Globus pallidus (tissue), 1 donor: ENCODE measurements around the gene CHRNA7.
"Not testable (repeated sequence)": the region's sequence is repeated elsewhere in the genome, so short reads cannot be mapped to it uniquely, and the experiment has no call there.

Source experiments
- DNase-seq: peaks from one replicate; pipeline ENCODE4 v3.0.0-alpha.2; 2015; ENCODE audit warnings: low spot score

The CHRNA7 gene

DNA sequence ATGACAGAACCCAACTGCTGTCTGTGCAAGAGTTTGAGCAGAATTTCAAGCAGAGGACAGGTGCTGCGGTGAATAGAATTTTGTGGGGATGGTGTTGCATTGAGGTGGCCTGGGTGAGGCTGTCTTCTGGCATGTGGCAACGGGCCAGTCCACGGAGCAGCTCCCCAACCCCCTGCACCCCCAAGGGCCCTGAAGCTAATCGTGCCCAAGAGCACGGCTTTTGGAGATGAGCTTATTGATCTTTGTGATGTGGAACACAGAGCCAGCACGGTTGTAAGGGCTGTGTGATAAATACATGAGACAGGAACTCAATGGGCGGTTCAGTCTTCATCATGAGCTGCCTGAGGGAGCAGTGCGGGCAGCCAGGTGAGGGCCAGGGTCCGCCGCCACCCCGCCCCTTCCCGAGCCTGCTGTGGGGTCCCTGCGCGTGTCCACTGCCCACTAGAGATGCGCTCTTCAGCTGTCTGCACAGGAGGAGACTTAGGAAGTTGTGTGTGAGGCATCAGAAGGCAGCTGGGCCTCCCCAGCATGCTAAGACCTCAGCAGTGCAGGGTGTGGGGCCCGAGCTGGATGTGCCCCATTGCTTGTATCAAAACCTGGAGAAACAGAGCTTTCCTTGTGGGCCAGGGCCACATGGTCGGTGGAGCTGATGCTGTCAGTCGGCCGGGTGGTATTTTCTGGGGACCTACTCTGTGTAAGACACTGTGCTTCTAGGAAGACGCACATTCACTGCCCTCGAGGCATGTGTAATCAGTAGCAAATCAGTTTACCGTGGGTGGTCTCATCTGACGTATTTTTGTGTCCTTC is 90.5 kb downstream of the CHRNA7 start:
- DNase-seq, result no peak

DNA sequence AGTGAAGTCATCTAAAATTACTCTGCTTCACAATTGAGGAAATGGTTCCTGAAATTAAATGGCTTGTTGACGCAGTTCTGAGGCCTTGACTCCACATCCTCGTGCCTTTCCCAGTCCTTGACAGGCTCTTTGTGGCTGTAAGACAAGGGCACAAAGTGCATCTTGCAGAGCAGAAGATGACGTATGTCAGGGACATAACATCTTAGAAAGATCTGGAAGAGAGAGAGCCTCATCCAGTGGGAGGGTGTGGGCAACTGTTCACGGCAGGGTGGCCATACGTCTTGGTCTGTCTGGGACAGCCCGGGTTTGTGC is 91.0 kb downstream of the CHRNA7 start:
- no peak for DNase-seq

DNA sequence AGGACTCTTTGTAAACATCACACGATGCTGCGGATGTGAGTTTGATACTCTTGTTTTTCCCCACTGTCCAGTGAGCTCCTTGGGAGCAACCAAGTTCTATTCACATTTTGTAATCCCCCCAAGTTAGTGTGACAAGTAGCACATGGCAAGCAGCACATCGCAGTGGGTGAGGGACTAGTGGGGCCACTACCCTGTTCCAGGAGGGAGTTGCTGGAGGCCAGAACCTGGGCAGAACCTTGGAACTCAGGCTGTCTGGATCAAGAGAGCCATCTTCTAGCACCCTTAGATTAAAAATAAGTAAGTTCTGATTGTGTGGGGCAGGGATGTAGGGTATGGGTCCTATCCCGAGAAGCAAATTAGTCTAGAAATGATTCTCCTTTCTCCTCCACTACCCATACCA is 91.7 kb downstream of the CHRNA7 start:
- no peak for DNase-seq

DNA sequence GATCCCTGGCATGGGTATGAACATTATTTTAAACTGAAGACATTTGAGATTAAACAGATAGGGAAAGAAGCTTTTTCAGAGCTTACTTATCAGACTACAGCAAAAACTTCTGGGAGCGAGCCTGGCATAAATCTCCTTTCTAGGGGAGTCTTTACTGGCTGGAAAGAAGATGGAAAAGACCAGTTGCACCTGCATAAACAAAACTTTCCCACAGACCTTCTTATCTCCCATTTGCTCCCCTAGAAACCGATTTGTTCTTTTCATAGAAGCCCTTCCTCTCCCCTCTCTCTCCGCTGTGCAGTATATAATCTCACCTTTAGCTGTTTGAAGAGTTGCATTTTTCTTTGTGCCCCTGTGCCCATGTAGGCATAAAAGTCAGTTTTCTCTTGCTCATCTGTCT is 93.2 kb downstream of the CHRNA7 start:
- no peak for DNase-seq

DNA sequence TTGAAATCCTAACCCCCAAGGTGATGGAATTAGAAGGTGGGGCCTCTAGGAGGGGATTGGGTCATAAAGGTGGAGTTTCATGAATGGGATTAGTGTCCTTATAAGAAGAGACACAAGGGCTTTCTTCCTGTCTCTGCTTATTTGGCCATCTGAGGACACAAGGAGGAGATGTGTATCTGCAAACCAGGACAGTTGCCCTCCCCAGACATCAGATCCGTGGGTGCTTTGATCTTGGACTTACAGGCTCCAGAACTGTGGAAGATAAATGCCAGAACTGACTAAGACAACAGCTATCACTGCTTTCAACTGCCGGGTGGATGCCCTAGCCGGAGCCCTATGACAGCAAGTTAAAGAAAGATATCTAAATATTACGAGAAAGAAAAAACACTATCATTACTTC is 94.4 kb downstream of the CHRNA7 start:
- no peak for DNase-seq

DNA sequence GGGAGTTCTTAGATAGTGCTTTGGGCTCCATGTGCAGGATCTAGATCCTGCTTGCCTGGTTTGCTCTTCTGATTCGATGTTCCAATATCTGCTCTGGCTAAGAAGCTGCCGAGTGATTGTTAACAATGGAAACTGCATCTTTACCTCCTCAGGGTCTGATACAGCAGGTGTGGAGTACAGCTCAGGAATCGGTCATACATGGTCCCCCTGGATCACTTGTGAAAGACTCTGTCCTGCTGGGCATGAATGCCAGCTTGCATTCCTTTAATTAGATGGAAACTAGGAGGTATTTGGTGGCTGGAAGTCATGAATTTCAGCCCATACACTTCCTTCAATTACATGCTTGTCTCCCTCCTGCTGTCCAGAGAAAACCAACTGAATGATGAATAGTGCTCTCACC is 95.3 kb downstream of the CHRNA7 start:
- DNase-seq, result no peak

DNA sequence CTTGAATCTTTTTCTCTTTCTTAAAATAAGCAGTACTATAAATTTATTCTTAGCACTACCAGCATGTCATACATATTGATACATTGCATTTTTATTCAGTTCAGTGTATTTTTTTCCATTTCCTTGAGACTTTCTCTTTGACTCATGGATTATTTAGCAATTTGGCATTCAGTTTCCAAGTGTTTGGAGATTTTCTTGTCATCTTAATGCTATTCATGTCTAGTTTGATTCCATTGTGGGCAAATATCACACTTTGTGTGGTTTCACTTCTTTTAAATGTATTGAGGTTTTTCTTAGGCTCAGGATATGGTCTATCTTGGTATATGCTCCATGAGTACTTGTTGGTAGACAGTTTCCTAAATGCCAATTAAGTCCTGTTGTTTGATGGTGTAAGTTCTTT is 99.5 kb downstream of the CHRNA7 start:
- no peak for DNase-seq

DNA sequence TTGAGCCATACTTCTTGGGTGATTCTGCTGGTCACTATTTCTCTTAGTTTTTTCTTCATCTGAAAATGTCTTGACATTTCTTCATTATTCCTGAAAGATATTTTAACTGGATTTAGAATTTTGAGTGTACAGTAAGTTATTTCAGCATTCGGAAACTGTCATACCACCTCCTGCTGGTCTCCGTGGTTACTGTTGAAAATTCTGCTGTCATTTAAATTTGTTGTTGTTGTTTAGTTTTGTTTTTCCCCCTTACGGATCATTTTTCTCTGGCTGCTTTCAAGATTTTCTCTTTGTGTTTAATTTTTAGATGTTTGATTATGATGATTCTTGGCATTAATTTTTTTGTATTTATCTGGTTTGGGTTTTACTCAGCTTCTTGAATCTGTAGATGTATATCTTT is 100.5 kb downstream of the CHRNA7 start:
- DNase-seq, result no peak

DNA sequence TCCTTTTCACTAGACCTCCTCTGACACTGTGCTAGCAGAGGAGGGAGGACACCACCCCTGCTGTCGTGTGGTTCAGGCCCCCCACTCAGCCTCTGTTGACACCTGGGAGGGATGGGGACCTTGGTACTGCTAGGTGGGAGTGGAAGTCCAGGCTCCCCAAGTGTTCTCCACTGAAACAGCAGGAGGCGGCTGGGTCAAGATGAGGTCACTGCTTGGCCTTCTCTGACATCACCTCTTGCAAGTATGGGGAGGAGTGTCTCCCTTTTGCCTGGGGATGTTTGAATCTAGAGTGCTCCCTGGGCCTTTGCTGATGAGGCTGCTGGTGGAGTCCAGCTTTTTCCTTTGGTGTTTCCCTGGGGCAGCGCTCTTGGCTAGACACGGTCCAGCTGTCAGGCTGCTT is 101.5 kb downstream of the CHRNA7 start:
- no peak for DNase-seq

DNA sequence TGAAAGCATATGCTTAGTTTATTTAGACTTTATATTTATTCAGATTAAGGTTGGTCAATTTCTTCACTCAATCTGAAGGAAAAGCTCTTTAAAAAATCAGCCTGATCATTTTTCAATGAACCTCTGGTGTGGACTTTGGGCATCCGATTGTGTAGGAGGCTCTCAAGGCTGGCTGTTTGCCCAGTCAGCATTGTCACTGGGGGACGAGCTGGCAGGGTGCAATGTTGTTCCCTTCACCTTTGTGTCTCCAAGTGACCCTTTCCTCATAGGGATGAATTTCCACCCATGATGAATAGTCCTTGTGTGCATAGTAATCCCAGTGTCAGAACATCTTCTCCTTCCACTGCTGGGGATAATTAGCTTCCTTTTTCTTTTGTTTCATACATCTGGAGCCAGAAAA is 102.5 kb downstream of the CHRNA7 start:
- no peak for DNase-seq

DNA sequence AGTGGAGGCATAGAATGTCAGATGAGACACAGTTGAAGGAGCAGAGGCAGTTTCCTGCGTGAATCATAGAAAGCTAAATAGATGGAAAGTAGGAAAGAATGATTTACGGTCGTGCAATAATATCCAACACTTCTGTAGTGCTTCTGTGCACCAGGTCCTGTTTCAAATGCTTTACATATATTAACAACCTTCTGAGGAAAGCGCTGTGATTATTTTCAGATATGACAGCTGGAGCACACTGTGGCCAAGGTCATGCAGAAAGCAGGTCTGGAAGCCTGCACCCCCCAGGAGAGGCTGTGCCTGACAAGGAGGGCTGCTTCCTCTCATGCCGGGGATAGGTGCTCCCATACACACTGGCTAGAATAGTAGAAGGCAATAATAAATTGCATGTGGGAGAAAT is 104.5 kb downstream of the CHRNA7 start:
- DNase-seq, result no peak

DNA sequence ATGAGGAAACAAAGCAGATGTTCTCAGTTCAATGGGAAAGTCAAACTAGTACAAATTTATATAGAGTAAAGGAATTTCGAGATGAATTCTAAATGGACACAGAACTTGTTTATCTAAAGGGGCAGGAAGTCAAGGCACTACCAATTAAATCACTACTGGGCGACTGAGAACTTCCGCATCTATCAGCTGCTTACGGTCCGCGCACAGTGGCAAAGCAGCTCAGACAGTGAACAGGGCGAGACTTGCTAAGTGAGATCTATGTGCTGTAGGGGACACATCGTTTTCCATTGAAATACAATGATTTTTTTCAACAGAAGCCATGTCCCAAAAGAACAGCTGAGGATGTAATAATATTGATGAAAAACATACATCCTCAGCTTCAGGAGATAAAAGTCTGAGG is 105.0 kb downstream of the CHRNA7 start:
- DNase-seq, result no peak

DNA sequence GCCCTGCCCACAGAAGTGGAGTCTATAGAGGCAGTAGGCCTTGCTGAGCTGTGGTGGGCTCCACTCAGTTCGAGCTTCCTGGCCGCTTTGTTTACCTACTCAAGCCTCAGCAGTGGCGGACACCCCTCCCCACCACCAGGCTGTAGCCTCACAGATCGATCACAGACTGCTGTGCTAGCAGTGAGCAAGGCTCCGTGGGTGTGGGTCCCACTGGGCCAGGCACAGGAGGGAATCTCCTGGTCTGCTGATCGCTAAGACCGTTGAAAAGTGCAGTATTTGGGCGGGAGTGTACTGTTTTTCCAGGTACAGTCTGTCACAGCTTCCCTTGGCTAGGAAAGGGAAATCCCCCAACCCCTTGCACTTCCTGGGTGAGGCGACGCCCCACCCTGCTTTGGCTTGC is 115.2 kb downstream of the CHRNA7 start:
- DNase-seq, result not testable (repeated sequence)

DNA sequence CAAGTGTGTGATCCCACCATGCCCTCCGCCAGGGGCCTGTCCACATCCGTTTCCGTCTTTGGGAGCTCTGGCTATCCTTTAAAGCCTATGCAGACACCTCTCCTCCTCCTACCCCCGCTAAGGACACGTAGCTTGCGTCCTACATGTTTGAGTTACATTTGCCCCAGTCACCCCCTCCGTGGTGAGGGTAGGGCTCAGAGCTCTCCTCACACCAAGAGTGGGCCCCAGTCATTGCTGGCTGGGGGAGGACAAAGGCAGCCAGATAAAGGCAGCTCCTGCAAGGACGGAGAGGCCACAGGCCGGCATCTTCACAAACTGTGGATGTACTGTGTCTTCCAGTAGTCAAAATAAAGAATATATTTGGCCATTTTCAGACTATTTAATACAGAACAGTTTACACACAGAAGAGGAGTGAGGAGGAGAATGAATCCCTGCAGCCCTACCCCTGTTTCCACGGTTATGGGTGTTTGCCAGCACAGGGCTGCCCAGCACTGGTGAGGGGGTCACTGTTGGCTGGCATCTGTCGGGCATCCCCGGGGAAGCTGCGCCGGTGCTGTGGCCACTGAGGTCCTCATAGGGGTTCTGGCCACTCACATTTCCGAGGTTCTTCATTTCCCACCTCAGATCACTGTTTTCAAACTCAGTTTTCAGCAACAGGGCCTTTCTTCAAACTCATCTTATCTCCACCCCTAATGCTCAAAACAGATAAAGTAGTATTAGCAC is 118.7 kb downstream of the CHRNA7 start:
- DNase-seq, result no peak

DNA sequence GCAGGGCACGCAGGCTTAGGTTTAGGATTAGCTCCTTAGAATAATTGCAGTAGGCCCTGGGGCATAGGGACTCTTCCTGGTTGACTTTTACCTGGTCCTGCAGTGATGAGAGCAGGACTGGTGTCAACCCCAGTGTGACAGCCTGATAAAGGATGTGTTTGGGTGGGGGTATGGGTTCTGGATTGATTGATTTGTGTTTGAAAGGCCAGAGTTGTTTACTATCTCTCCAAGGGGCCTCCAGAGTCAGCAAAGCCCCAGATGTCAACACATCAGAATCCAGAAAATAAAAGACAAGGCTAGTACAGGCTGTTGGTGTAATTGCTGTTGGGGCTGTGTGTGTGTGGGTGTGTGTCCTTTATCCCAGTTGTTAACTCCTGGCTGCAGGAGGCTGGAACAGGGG is 122.3 kb downstream of the CHRNA7 start:
- no peak for DNase-seq

DNA sequence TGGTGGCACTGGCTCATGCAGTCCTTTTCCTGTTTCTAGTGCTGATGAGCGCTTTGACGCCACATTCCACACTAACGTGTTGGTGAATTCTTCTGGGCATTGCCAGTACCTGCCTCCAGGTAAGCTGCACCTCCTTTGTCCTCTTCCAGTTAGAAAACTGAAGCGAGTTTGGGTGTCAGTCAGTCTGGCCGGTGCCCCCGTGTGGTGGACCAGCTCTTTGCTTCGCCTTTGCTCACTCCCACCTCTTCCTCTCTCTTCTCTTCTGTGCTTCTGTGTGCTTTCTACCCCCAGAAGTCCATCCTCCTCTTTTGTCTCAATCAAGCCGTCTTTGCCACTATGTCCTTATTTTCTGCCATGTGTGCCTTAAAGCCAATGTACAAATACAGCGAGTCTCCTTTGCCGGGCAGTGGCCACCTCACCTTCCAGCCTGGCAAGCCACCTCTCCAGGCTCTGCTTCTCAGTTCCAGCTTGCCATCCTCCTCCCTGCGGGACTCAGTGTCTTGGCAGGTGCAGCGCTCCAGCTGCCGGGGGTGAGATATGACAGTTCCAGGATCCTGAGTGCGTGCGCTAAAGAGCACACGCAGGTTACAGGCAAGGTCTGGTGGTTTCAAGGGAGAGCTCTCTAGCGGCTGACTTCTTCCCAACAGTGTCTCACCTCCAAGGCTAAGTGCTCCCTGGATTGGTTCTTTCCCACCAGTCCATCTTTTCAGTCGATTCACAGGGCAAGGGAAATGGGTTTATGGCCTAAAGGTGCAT is 123.7 kb downstream of the CHRNA7 start:
- DNase-seq, result not testable (repeated sequence)

DNA sequence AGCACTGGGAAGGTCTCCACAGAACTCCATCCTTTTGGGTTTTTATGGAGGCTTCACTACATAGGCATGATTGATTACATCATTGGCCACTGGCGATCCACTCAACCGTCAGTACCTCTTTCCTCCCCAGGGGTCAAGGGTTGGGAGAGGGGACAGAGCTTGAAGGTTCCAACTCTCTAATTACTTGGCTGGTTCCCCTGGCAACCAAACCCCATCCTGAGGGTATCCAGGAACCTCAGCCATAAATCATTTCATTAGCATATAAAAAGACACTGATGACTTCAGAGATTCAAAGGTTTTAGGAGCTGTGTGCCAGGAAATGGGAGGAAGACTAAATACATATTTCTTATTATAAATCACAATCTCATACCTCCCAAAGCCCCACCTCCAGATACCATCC is 131.8 kb downstream of the CHRNA7 start:
- not testable (repeated sequence) for DNase-seq

DNA sequence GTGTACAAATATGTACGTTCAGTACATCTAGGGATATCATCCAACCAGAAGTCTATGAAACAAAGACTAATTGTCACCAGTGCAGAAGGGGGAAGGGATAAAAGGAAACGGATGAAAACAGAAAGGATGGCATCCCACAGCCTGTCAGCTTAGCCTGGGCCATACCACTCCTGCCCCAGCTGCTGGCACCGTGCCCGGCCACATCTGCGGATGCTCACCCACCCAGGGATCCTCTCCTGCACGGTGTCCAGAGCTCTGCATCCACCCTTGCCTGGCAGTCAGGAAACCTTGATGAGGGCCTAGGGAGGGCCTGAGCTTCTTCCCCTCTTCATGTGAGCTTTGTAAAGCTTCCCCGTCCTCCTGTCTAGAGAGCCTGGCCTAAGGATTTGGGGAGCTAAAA is 133.8 kb downstream of the CHRNA7 start:
- not testable (repeated sequence) for DNase-seq

DNA sequence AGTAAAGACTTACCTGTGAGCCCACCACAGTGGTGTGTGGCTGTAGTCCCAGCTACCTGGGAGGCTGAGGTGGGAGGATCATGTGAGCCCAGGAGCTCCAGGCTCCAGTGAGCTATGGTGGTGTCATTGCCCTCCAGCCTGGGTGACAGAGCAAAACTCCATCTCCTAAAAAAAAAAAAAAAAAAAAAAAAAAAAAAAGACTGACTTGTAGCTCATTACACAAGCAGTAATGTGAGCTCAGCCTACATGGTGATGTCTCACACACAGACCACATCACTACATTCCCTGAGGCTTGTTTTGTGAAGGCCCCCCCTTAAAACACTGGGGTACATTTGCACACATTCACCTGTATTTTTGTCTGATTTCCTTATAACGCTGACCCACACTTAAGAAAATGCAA is 134.4 kb downstream of the CHRNA7 start:
- not testable (repeated sequence) for DNase-seq

DNA sequence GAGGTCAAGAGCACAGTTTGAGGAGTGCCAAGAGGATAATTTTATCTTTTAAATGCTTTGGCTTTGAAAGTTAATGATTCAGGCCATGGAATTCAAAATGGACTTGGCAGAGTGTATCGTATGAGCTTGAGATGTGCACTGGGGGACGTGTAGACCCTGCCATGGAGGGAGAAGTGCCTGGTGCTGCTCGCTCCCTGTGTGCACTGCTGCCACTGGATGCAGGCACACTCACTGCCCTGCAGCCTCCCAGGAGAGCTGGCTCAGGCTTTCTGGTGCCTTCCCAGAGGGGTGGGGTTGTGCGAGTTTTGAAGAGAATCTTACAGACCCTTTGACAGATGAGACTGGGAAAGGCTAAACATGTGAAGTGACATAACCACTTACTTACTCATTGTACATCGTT is 135.5 kb downstream of the CHRNA7 start:
- DNase-seq, result not testable (repeated sequence)

DNA sequence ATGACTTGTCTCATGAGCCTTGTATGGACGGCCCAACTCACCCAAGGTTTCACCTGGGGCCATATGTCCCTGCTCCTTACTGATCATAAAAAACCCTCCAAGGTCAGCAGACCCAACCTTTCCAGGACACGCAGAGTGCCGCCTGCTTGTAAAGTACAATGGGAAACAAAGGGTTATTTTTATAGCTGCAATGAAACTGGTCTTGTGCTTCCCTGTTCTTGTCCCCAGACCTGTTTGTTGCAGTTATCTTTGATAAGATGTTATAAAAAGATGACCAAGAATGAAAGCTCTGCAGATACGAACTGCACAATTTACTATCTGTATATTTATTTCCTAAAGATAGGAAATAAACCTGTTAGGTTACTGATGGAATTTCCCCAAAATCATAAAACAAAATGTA is 136.0 kb downstream of the CHRNA7 start:
- DNase-seq, result not testable (repeated sequence)

DNA sequence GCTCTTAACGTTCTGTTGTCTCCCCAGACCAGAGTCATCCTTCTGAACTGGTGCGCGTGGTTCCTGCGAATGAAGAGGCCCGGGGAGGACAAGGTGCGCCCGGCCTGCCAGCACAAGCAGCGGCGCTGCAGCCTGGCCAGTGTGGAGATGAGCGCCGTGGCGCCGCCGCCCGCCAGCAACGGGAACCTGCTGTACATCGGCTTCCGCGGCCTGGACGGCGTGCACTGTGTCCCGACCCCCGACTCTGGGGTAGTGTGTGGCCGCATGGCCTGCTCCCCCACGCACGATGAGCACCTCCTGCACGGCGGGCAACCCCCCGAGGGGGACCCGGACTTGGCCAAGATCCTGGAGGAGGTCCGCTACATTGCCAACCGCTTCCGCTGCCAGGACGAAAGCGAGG is 137.6 kb downstream of the CHRNA7 start:
- DNase-seq, result not testable (repeated sequence)

DNA sequence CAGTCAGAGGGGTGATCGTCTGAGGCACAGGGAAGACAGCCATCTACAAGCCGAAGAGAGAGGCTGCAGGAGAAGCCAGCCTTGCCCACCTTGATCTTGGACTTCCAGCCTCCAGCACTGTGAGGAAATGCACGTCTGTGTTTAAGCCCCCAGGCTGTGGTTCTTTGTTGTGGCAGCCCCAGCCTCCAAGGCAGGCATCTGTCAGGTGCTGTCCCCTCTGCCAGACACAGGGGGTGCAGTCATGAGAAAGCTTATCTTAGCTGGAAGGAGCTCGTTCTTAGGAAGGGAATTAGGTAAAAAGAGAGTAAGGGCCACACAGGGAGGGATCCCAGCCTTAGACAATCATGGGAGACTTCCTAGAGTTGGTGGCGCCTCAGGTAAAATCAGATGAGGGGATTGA is 150.3 kb downstream of the CHRNA7 start:
- not testable (repeated sequence) for DNase-seq
